ENCODE results near the gene AFF4. TPM values are rescaled to one million over a fixed set of nuclear protein-coding genes. Genes with fewer than 3 reads are reported as not detected.

Gene AFF4
- total and polyA plus RNA-seq, 9 of the 15 experiments (the other 6 are each of a cell fraction or from before 2014, with no cell fraction given): 1.7 to 25.8 (median 17.9) TPM

- TF ChIP-seq SIN3B (IDR thresholded peaks at IDR 0.05; ENCODE audit: low read depth) (no peak), MYC (IDR thresholded peaks at IDR 0.05; ENCODE audit: low read depth, low read length) (no peak), MYC (CRISPR knock-in tag; IDR thresholded peaks at IDR 0.05; ENCODE audit: borderline replicate concordance, low read depth) (no peak), TCF7L2 (IDR thresholded peaks at IDR 0.05; ENCODE audit: low read depth, low read length) (no peak), PCBP2 (IDR thresholded peaks at IDR 0.05; ENCODE audit: low read depth, low read length, poor library complexity, severe bottlenecking) (no peak), STAT6 (CRISPR knock-in tag; IDR thresholded peaks at IDR 0.05) (no peak), GABPA (tag; conservative IDR thresholded peaks at IDR 0.05; ENCODE audit: low read depth) (no peak), RBM22 (IDR thresholded peaks at IDR 0.05; ENCODE audit: low read depth, low read length, poor library complexity, severe bottlenecking) (no peak)
Observed at GRCh38 chr5:132926437-132926836, 37.0 kb downstream of the AFF4 start (continued).

GRCh38 chr5:132916086-132916485 lies 47.3 kb downstream of the AFF4 start:
- Histone ChIP-seq H2AFZ (ENCODE audit: low read depth, low read length) (no peak overlapping the region), H4K20me1 (replicated peaks; ENCODE audit: control insufficient read depth, insufficient read depth, low read length) (no peaks in the 10 kb centered on the region), H3K4me2 (ENCODE audit: insufficient read depth, low read length) (no peak overlapping the region), H3K9me3 (replicated peaks; ENCODE audit: control insufficient read depth, insufficient read depth, low read depth, low read length) (no peaks in the 10 kb centered on the region), H3K4me1 (replicated peaks in 1 of 2; ENCODE audit: control insufficient read depth in 2 of 2, insufficient read depth in 2 of 2, low read length in 2 of 2) (no peaks in the 10 kb centered on the region), H3K4me3 (no peak overlapping the region), H3K27ac (ENCODE audit: extremely low read depth, low read depth, low read length) (no peak overlapping the region), H3K9me1 (ENCODE audit: control insufficient read depth, insufficient read depth, low read length) (no peaks in the 10 kb centered on the region), H3K9ac (ENCODE audit: insufficient read depth in 1 of 2, low read depth in 2 of 2, low read length in 2 of 2) (no peak overlapping the region), H3K36me3 (ENCODE audit: control insufficient read depth, insufficient read depth, low read length) (peaks cover 27% of the 10 kb centered on the region; the same call in 2 of the 3 replicates), H3K27me3 (ENCODE audit: control insufficient read depth in 2 of 2, insufficient read depth in 2 of 2, low read length in 2 of 2) (no peaks in the 10 kb centered on the region), H3K79me2 (ENCODE audit: control insufficient read depth, insufficient read depth, low read length) (no peaks in the 10 kb centered on the region)
- BruUV-seq (replicated peaks): no TSS peak
- DNase-seq (ENCODE audit: extremely low read depth in 1 of 4, low spot score in 3 of 4) (no peak), FAIRE-seq (no peak), ATAC-seq (peak; percentile 61)
- WGBS (ENCODE audit: insufficient coverage, low coverage, missing lambda C conversion rate): 79% methylated on average over 3 of the region's 3 CpGs
- intact Hi-C loops (cut with micrococcal nuclease) (no loop called here), in situ Hi-C loops (cut with MboI) (loop anchor here (10.0 kb wide), 1 partner anchor 1729 kb away; the partner anchor contains the start of gene SEC24A)
- ChIA-PET POLR2A (no interaction called here), CTCF (ENCODE audit: low intra/inter-chr PET ratio) (no interaction called here)
- no peak for TF ChIP-seq HIVEP1 (CRISPR knock-in tag; IDR thresholded peaks at IDR 0.05)
- no peak for TF ChIP-seq MECOM (CRISPR knock-in tag; IDR thresholded peaks at IDR 0.05)
- TF ChIP-seq THRAP3 (IDR thresholded peaks at IDR 0.05; ENCODE audit: borderline replicate concordance): no peak
- TF ChIP-seq HOXB6 (CRISPR knock-in tag; IDR thresholded peaks at IDR 0.05; ENCODE audit: borderline replicate concordance): no peak
- TF ChIP-seq TSC22D4 (tag; IDR thresholded peaks at IDR 0.05): no peak
- TF ChIP-seq USF1 (CRISPR knock-in tag; IDR thresholded peaks at IDR 0.05): no peak
- no peak for TF ChIP-seq MCM2 (IDR thresholded peaks at IDR 0.05; ENCODE audit: low read depth)
- TF ChIP-seq ZNF449 (CRISPR knock-in tag; IDR thresholded peaks at IDR 0.05): no peak
- no peak for TF ChIP-seq RHOXF2B (CRISPR knock-in tag; conservative IDR thresholded peaks at IDR 0.05)

All from K562 (cell line).